Measurements from ENCODE around the gene RSAD1. TPM values are rescaled to one million over a fixed set of nuclear protein-coding genes. Genes with fewer than 3 reads are reported as not detected.

The RSAD1 gene
- 198 TPM for polyA plus RNA-seq (2012; ENCODE audit: insufficient read depth, insufficient read length, low read depth)

GRCh38 chr17:50478391-50479381, at the start of gene RSAD1:
Gene RSAD1, plus strand, starts transcription at chr17:50478860. Its CDS starts 25 bp downstream, at chr17:50478885.
- peak within 1 kb of the TSS; percentile 67 for H3K4me3 ChIP-seq (ENCODE audit: low read depth, low read length)
- H3K4me1 ChIP-seq: no peaks in the 10 kb centered on the region
- DNase-seq: peak; percentile 94
- no peaks in the 10 kb centered on the region for H3K9me3 ChIP-seq
- peak; percentile 80 for TF ChIP-seq CTCF (IDR thresholded peaks at IDR 0.05; ENCODE audit: low read depth, low read length)
- H3K36me3 ChIP-seq: peaks cover 10% of the 10 kb centered on the region
- H3K27me3 ChIP-seq: peaks cover 20% of the 10 kb centered on the region

- DNase-seq: no peak
- TF ChIP-seq CTCF (IDR thresholded peaks at IDR 0.05; ENCODE audit: low read depth, low read length): no peak
- Histone ChIP-seq H3K9me3 (no peaks in the 10 kb centered on the region), H3K36me3 (no peaks in the 10 kb centered on the region), H3K4me3 (ENCODE audit: low read depth, low read length) (no peak overlapping the region), H3K4me1 (peaks cover 5% of the 10 kb centered on the region; the same call in 1 of the 2 replicates), H3K27me3 (no peaks in the 10 kb centered on the region)
These were observed 48.9 kb upstream of the RSAD1 start for GRCh38 chr17:50429793-50430192.

GRCh38 chr17:50430821-50431618, 47.6 kb upstream of the RSAD1 start:
- Histone ChIP-seq H3K9me3 (no peaks in the 10 kb centered on the region), H3K4me1 (peaks cover 5% of the 10 kb centered on the region; the same call in 1 of the 2 replicates), H3K36me3 (no peaks in the 10 kb centered on the region), H3K4me3 (ENCODE audit: low read depth, low read length) (no peak overlapping the region), H3K27me3 (no peaks in the 10 kb centered on the region)
- TF ChIP-seq CTCF (IDR thresholded peaks at IDR 0.05; ENCODE audit: low read depth, low read length): no peak
- no peak for DNase-seq

GRCh38 chr17:50432125-50432762, 46.4 kb upstream of the RSAD1 start:
- DNase-seq: no peak
- no peak for TF ChIP-seq CTCF (IDR thresholded peaks at IDR 0.05; ENCODE audit: low read depth, low read length)
- Histone ChIP-seq H3K36me3 (no peaks in the 10 kb centered on the region), H3K4me3 (ENCODE audit: low read depth, low read length) (no peak overlapping the region), H3K27me3 (no peaks in the 10 kb centered on the region), H3K4me1 (no peaks in the 10 kb centered on the region), H3K9me3 (no peaks in the 10 kb centered on the region)

GRCh38 chr17:50437409-50437808, 41.3 kb upstream of the RSAD1 start:
- Histone ChIP-seq H3K36me3 (no peaks in the 10 kb centered on the region), H3K27me3 (no peaks in the 10 kb centered on the region), H3K4me1 (no peaks in the 10 kb centered on the region), H3K9me3 (no peaks in the 10 kb centered on the region), H3K4me3 (ENCODE audit: low read depth, low read length) (no peak overlapping the region)
- DNase-seq: no peak
- no peak for TF ChIP-seq CTCF (IDR thresholded peaks at IDR 0.05; ENCODE audit: low read depth, low read length)
